HCEC 1CT (cell line): ENCODE results near the gene KY.
A peak's percentile ranks its signal among the peaks of the same experiment; 100 is the strongest.
"Not testable (repeated sequence)": the region's sequence is repeated elsewhere in the genome, so short reads cannot be mapped to it uniquely, and the experiment has no call there.

Experiments used
- DNase-seq: peaks from one replicate; pipeline ENCODE4 v3.0.0-alpha.2; 2017

The KY gene

GRCh38 chr3:134600685-134601463 is 49.9 kb downstream of the KY start:
- peak; percentile 45 for DNase-seq

GRCh38 chr3:134600206-134600605 is 50.6 kb downstream of the KY start:
- no peak for DNase-seq

GRCh38 chr3:134598763-134599545 is 51.9 kb downstream of the KY start:
- DNase-seq = no peak

- no peak for DNase-seq
Observed at GRCh38 chr3:134597390-134597970, 53.3 kb downstream of the KY start.

GRCh38 chr3:134594986-134595385 is 55.8 kb downstream of the KY start:
- DNase-seq = not testable (repeated sequence)

GRCh38 chr3:134594331-134594741 is 56.5 kb downstream of the KY start:
- DNase-seq = peak; percentile 5

- no peak for DNase-seq
Observed at GRCh38 chr3:134592806-134593205, 58.0 kb downstream of the KY start.

- DNase-seq = no peak
Observed at GRCh38 chr3:134590766-134591165, 60.1 kb downstream of the KY start.

- no peak for DNase-seq
Observed at GRCh38 chr3:134579141-134579665, 71.6 kb downstream of the KY start.

GRCh38 chr3:134576831-134577230 is 74.0 kb downstream of the KY start:
- no peak for DNase-seq

GRCh38 chr3:134576426-134576825 is 74.4 kb downstream of the KY start:
- DNase-seq = no peak

GRCh38 chr3:134569899-134570298 is 80.9 kb downstream of the KY start:
- DNase-seq = not testable (repeated sequence)

GRCh38 chr3:134568790-134569189 is 82.0 kb downstream of the KY start:
- no peak for DNase-seq

GRCh38 chr3:134567605-134568004 is 83.2 kb downstream of the KY start:
- no peak for DNase-seq

- DNase-seq = no peak
Observed at GRCh38 chr3:134564991-134565390, 85.8 kb downstream of the KY start.

GRCh38 chr3:134563601-134564000 is 87.2 kb downstream of the KY start:
- no peak for DNase-seq

GRCh38 chr3:134562055-134562454 is 88.8 kb downstream of the KY start:
- DNase-seq = no peak

GRCh38 chr3:134559591-134559990 is 91.2 kb downstream of the KY start:
- DNase-seq = no peak
